Osteoblast (primary cell): ENCODE results near the gene GNG14. TPM values are rescaled to one million over a fixed set of nuclear protein-coding genes. Genes with fewer than 3 reads are reported as not detected.
A peak's percentile ranks its signal among the peaks of the same experiment; 100 is the strongest.

Experiments
- DNase-seq: peaks from one replicate; pipeline ENCODE4 v3.0.0; 2011; ENCODE audit warnings: low spot score, mixed read lengths; ENCODE audit not compliant: insufficient read length; ENCODE audit errors: missing footprints
- H2AFZ ChIP-seq: 2 replicates; pipeline ENCODE4 v1.6.0; 2011; ENCODE audit warnings: mild to moderate bottlenecking, low read length
- H3K27ac ChIP-seq: 2 replicates; pipeline ENCODE4 v1.5.1; 2011; ENCODE audit warnings: mild to moderate bottlenecking, low read depth, low read length, moderate library complexity
- H3K27me3 ChIP-seq: 2 replicates; pipeline ENCODE4 v1.6.0; 2012; ENCODE audit warnings: mild to moderate bottlenecking, control low read depth, inconsistent platforms, low read length, moderate library complexity; ENCODE audit not compliant: insufficient read depth
- H3K36me3 ChIP-seq: 2 replicates; pipeline ENCODE4 v1.5.1; 2011; ENCODE audit warnings: mild to moderate bottlenecking, low read length, control low read depth, moderate library complexity; ENCODE audit not compliant: insufficient read depth
- H3K4me1 ChIP-seq: 2 replicates; pipeline ENCODE4 v1.5.1; 2011; ENCODE audit warnings: mild to moderate bottlenecking, low read length, control low read depth, moderate library complexity; ENCODE audit not compliant: insufficient read depth
- H3K4me2 ChIP-seq: 2 replicates; pipeline ENCODE4 v1.6.0; 2011; ENCODE audit warnings: mild to moderate bottlenecking, low read length; ENCODE audit not compliant: insufficient read depth
- H3K4me3 ChIP-seq: fragments of 200-600 bp; sonication (generic); 3 replicates; pipeline ENCODE4 v1.5.1; 2012; ENCODE audit warnings: mild to moderate bottlenecking, low read length, inconsistent platforms; ENCODE audit not compliant: insufficient read depth
- H3K79me2 ChIP-seq: 2 replicates; pipeline ENCODE4 v1.6.0; 2012; ENCODE audit warnings: mild to moderate bottlenecking, low read length, control low read depth, inconsistent platforms; ENCODE audit not compliant: insufficient read depth
- H3K9me3 ChIP-seq: 2 replicates; pipeline ENCODE4 v1.5.1; 2011; ENCODE audit warnings: low read depth, low read length, control low read depth
- H4K20me1 ChIP-seq: 2 replicates; pipeline ENCODE4 v1.6.0; 2012; ENCODE audit warnings: mild to moderate bottlenecking, low read length, control low read depth; ENCODE audit not compliant: insufficient read depth
- total RNA-seq: library from RNA; depleted of rRNA; stranded (reverse); fragments of >200 nt; gene quantifications from 2 replicates; pipeline ENCODE4 v1.2.3, GENCODE V29; 2012
- TF ChIP-seq, protein P1 (sequence below): IDR thresholded peaks from 2 replicates; pipeline ENCODE4 v1.5.1; 2011; ENCODE audit warnings: mild to moderate bottlenecking, low read depth, low read length, moderate library complexity; ENCODE audit errors: extremely low read depth

GNG14 gene
- total RNA-seq, 1 donor: not detected

GRCh38 chr19:12680034-12680433 lies 7.8 kb upstream of the GNG14 start:
- no peaks in the 10 kb centered on the region for H3K27me3 ChIP-seq
- H3K27ac ChIP-seq: no peak overlapping the region
- no peak overlapping the region for H3K4me2 ChIP-seq
- peaks cover 40% of the 10 kb centered on the region for H3K36me3 ChIP-seq
- no peaks in the 10 kb centered on the region for H3K4me1 ChIP-seq
- peaks cover 22% of the 10 kb centered on the region for H4K20me1 ChIP-seq
- H3K9me3 ChIP-seq: no peaks in the 10 kb centered on the region
- TF ChIP-seq, protein P1, sequence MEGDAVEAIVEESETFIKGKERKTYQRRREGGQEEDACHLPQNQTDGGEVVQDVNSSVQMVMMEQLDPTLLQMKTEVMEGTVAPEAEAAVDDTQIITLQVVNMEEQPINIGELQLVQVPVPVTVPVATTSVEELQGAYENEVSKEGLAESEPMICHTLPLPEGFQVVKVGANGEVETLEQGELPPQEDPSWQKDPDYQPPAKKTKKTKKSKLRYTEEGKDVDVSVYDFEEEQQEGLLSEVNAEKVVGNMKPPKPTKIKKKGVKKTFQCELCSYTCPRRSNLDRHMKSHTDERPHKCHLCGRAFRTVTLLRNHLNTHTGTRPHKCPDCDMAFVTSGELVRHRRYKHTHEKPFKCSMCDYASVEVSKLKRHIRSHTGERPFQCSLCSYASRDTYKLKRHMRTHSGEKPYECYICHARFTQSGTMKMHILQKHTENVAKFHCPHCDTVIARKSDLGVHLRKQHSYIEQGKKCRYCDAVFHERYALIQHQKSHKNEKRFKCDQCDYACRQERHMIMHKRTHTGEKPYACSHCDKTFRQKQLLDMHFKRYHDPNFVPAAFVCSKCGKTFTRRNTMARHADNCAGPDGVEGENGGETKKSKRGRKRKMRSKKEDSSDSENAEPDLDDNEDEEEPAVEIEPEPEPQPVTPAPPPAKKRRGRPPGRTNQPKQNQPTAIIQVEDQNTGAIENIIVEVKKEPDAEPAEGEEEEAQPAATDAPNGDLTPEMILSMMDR: no peak
- DNase-seq: peak; percentile 49
- no peak overlapping the region for H3K4me3 ChIP-seq
- H2AFZ ChIP-seq: no peak overlapping the region
- peaks cover 18% of the 10 kb centered on the region for H3K79me2 ChIP-seq

DNA sequence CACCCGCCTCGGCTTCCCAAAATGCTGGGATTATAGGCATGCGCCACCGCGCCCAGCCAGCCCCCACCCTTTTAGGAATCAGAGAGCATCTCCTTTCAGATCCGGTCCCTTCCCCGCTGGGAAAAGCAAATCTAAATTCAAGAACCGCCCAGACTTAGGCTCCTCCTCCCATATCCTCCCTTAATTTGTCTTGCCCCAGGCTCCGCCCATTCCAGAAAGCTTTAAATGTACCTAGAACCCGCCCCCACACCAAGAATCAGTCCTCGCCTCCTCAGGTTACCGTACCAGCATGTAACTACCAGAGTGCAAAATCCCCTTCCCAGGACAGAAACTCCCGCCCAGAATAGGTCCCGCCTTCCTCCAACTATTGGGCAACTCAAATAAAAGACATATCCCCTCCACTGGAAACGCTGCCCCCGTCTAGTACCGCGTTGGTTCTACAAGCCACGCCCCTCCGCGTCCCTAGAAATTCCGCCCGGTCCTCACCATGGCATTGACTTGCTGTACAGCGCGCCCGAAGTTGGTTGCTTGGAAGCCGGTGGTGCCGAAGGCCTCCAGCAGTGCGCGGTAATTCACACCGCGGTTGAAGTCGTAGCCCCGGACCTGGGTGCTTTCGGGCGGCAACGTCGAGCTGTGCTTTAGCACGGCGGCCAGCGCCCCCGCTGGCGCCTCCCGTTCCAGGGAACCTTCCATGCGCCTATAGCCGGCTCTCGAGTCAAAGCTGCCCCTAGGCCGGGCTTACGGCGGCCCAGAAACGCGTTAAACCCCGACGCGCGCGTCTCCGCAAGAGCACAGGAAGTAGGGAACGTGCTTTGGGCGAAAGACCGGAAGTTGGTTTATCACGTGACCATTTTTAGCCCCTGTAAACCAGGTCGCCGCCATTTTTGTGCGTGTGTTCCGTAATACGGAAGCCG lies 6.5 kb upstream of the GNG14 start, which contains the start of gene DHPS:
DHPS (minus strand) TSS at position 807 of the 914 bp plus-strand sequence; CDS start at position 693, 114 bp downstream.
- peaks cover 12% of the 10 kb centered on the region for H3K79me2 ChIP-seq
- H3K9me3 ChIP-seq: no peaks in the 10 kb centered on the region
- H3K4me2 ChIP-seq: peak within 1 kb of the TSS; percentile 90
- H3K4me1 ChIP-seq: no peaks in the 10 kb centered on the region
- TF ChIP-seq, protein P1: no peak
- peaks cover 27% of the 10 kb centered on the region for H3K36me3 ChIP-seq
- peak within 1 kb of the TSS; percentile 90 for H3K27ac ChIP-seq
- H2AFZ ChIP-seq: peak within 1 kb of the TSS; percentile 84
- peak; percentile 99 for DNase-seq
- peaks cover 14% of the 10 kb centered on the region for H4K20me1 ChIP-seq
- peak within 1 kb of the TSS; percentile 86 for H3K4me3 ChIP-seq
- no peaks in the 10 kb centered on the region for H3K27me3 ChIP-seq

DNA sequence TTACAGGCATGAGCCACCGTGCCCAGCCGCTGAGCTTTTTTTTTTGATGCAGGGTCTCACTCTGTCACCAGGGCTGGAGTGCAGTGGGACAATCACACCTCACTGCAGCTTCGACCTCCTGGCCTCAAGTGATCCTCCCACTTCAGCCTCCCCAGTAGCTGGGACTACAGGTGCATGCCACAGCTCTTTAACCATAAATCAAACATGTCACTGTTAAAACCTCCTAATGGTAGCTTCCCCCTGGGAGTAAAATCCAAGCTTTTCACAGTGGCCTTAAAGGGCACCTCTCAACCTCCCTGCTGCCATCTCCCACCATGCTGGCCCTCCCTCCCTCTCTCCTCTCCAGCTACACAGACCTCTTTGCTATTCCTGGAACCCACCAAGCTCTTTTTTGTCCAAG lies 2.0 kb upstream of the GNG14 start:
- Histone ChIP-seq H2AFZ (no peak overlapping the region), H3K27ac (no peak overlapping the region), H3K27me3 (no peaks in the 10 kb centered on the region), H3K4me2 (no peak overlapping the region), H3K36me3 (no peaks in the 10 kb centered on the region), H3K9me3 (no peaks in the 10 kb centered on the region), H3K4me3 (no peak overlapping the region), H3K4me1 (no peaks in the 10 kb centered on the region), H3K79me2 (no peaks in the 10 kb centered on the region), H4K20me1 (no peaks in the 10 kb centered on the region)
- DNase-seq: no peak
- TF ChIP-seq, protein P1: no peak

DNA sequence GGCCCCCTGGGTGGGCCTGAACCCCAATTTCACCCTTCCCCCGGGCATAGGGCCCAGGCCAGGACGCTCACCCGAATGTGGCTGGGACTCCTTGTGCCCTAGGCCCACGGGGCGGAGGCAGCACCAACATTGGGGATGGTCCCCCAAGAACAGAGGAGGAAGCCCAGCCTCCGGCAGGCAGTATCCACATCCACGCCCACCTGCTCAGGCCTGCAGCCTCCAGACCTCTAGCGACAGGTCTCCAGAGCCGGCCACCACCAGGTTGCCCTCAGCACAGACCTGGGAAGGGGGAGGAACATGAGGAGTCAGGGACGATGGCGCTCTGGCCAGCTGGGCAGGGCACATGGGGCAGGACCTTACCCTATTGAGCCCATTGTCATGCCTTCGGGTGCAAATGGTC lies 1.2 kb downstream of the GNG14 start:
- peaks cover 6% of the 10 kb centered on the region for H3K36me3 ChIP-seq
- H3K27me3 ChIP-seq: no peaks in the 10 kb centered on the region
- no peak overlapping the region for H3K4me3 ChIP-seq
- TF ChIP-seq, protein P1: no peak
- H4K20me1 ChIP-seq: no peaks in the 10 kb centered on the region
- H2AFZ ChIP-seq: no peak overlapping the region
- H3K27ac ChIP-seq: no peak overlapping the region
- DNase-seq: peak; percentile 64
- no peaks in the 10 kb centered on the region for H3K9me3 ChIP-seq
- H3K79me2 ChIP-seq: no peaks in the 10 kb centered on the region
- no peak overlapping the region for H3K4me2 ChIP-seq
- H3K4me1 ChIP-seq: no peaks in the 10 kb centered on the region
